ENCODE results near the gene WASHC2C.
"Not testable (repeated sequence)": the region's sequence is repeated elsewhere in the genome, so short reads cannot be mapped to it uniquely, and the experiment has no call there.

The WASHC2C gene

DNA sequence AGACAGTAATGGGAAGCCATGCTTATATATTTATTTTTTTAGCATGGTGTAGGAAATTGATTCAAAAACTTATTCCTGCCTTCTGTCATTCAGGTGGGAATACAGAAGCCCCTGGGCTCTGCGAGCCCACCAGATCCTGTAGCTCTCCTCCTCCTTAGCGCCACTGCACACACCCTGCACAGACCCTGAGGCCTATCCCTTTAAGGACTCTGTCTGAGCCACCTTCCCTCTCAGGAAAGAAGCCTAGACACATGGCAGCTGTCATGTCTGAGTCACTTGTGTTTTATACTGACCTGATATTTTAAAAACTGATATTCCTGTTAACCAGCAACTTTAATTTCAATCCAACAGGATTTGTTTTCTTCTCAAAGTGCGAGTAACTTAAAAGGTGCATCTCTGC, 36.0 kb downstream of the WASHC2C start:
- DNase-seq: not testable (repeated sequence)

DNA sequence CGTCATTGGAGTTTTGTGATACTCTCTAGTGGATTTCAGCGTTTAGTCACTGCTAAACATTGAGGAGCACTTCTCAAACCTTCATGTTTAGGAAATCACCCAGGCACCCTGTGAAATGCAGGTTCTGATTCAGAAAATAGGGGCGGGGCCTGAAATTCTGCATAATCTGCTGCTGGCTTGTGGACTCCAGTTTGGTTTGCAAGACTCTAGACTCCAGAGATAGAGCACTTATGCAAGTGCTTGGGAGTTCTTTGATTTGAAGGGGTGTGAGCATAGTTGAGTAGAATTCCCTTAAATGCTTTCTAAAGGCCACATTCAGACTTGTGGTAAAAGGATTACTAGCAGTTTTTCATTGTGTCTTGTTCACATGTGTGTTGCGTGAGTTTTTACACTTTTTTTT, 41.3 kb downstream of the WASHC2C start:
- not testable (repeated sequence) for DNase-seq

DNA sequence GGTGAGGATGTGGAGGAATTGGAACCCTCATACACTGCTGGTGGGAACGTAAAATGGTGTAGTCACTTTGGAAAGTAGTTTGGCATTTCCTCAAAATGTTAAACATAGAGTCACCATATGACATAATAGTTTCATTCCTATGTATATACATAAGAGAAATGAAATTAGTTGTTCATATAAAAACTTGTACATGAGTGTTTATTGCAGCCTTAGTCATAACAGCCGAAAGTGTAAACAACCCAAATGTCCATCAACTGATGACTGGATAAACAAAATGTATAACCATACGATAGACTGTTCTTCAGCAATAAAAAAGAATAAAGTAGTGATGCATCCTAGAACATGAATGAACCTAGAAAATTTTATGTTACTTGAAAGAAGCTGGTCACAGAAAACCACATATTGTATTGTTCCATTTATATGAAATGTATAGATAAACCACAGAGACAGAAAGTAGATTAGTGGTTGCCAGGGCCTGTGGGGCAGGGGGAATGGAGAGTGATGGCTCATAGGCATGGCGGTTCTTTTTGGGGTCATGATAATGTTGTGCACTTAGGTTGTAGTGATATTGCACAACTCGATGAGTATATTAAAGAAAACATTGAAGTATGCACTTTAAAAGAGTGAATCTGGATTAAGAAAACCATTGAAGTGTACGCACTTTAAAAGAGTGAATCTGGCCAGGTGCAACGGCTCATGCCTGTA, 44.8 kb downstream of the WASHC2C start:
- DNase-seq: not testable (repeated sequence)

DNA sequence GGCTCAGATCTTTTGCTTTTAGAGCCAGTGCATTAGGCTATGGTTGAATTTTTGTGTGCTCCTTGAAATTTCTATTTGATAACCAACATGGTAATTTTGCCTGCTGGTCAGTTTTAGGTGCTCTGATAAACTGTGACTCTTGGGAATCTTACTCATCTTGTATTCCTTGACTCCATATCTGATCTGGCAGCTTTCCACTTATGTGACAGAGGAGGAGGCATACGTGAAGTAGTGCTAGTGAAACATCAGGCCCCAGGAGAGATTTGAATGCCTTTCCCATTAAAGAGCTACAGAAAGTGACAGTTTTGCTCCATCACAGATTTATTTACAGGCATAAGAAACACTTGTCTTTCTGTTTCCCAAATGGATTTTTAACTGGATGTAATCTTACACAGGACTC, 59.2 kb downstream of the WASHC2C start:
- DNase-seq: not testable (repeated sequence)

DNA sequence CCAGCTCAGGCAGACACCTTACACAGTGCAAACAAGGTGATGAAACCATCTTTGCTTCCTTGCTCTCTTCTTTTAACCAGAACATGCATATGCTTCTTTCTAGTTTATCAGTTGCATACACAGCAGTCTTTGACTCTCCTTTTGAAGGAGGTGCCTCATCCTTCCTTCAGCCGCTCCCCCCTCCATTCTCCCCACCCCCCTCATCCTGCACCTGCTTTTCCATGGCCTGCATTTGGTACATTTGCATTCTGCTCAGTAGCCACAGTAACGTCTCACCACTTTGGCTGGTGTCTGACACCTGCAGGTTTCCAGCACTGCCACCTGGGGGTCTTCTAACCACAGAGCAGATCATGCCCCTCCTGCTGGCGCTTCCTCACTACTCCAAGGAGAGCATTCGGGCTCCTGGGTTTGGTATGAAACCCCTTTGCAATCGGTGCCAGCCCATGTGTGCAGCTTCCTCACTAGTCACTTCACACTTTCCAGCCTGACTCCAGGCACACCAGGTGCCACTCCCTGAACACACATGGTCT, 60.2 kb downstream of the WASHC2C start:
- not testable (repeated sequence) for DNase-seq

DNA sequence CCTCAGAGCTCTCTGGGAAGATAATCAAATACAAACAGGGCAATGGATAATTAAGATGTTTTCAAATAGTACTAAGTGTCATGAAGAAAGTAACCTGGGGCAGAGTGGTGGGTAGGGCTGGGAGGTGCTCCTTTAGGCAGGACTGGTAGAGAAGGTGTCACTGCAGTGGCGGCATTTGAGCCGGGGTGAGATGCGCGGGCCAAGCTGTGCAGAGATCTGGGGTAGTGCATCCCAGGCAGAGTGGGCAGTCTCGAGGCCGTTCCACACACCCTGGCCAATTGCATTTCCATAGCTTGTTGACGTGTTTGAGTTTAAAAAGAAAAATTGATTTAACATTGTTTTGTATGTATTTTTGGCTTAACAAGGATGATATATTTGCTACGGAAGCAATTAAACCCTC, 62.9 kb downstream of the WASHC2C start:
- not testable (repeated sequence) for DNase-seq

DNA sequence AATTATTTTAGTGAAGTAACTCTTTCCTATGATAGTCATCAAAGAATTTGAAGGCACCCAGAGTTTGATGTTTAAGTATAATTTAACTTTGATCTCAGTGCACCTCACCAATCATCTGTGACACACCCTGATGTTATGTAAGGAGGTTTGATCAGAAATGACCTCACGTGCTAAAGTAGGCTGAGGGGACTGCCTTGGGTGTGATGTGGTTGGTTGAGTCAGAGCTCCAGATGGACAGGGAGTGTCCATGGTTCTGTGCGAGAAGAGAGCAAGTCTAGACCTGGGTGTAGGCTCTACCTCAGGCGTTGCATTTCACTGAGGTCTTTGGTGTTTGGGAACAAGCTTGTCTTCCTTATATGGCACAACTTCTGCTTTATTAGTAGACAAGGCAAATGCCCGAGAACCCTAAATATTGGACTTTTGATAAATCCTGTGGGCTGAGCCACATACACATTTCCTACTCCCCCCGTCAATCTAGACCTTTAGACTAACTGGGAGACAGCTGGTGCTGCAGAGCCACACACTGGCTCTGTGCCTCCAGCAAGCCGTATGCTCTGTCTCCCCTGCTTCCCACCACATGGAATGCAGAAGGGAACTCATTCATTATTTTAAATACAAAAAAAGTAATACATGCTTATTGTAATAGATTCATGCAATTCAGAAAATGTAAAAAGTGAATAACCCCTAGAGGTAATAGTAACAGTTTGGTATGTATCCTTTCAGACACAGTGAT, 63.8 kb downstream of the WASHC2C start:
- not testable (repeated sequence) for DNase-seq

DNA sequence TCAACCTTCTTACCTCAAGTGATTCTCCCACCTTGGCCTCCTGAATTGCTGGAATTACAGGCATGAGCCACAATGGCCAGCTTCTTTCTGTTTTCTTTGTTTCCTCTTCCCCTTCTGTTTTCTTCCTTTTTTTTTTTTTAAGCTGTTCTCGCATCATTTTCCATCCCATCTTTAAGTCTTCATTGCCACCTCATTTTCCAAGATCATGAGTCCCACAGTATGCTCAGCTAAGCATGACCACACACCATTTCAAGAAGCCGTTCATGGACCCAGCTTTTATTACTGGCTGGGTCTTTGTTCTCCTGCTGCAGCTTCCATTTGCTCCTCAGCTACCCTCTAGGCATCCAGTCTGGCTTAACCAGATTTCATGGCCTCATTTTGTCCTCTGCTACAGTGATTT, 67.7 kb downstream of the WASHC2C start:
- not testable (repeated sequence) for DNase-seq

DNA sequence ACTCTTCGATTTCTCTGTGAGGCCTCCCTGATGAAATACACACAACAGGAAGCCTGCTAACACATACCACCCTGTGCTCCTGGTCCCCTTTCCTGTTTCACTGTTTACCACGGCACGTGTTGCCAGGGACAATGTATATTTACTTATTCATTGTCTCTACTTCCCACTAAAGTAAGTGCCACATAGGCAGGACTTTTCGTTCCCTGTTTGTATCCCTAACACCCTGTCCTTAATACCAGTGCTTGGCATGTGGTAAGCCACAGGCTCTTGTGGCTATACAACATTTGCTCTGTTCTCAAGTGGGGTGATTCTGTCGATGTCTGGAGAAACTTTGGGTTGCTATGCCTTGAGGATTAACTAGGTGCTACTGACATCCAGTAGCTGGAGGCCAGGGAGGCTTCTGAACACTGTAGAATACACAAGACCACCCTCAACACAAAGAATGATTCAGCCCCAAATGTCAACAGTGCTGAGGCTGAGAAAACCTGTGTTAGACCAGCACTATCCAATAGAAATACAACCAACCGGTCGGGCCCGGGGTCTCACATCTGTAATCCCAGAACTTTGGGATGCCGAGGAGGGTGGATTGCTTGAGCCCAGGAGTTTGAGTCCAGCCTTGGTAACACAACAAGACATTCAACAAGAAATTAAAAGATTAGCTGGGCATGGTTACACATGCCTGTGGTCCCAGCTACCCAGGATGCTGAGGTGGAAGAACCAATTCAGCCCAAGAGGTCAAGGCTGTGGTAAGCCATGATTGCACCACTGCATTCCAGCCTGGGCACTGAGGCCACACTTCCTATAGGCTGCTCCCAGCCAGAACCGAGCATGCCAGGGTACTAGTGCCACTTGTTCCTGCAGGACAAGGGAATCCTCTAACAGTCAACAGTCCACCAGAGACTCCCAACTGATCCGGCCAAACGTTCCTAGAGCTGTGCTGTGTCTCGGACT, 76.3 kb downstream of the WASHC2C start:
- not testable (repeated sequence) for DNase-seq

DNA sequence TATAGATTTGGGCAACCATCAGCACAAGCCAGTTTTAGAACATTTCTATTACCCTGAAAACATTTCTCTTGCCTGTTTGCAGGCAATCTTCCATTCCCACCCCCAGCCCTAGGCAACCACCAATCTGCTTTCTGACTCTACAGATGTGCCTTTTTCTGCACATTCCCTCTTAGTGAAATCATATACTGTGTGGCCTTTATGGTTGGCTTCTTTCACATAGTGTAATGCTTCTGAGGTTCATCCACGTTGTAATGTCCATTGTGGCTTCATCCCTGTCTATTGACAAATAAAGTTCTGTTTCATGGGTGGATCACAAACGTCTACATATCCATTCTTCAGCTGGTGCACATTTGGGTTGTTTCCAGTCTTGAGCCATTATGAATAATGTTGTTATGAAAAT, 77.9 kb downstream of the WASHC2C start:
- DNase-seq: not testable (repeated sequence)

DNA sequence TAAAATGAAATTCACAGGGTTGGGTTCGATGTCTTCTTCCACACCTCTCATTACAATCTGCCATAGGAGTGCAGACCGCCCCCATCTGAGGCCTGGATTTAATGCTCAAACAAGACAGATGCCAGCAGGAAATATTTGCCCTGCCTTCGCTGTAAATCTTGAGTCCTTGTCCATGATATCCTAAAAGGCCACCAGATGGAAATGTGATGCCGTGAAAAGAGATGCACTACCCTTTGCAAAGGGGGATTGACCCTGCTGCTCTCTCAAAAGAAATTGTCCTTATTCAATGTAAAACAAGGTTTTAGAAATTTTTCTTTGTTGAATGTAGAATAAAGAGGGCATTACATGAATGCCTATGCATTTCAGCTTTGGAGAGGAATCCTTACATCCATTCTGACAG, 82.8 kb downstream of the WASHC2C start:
- no peak for DNase-seq

DNA sequence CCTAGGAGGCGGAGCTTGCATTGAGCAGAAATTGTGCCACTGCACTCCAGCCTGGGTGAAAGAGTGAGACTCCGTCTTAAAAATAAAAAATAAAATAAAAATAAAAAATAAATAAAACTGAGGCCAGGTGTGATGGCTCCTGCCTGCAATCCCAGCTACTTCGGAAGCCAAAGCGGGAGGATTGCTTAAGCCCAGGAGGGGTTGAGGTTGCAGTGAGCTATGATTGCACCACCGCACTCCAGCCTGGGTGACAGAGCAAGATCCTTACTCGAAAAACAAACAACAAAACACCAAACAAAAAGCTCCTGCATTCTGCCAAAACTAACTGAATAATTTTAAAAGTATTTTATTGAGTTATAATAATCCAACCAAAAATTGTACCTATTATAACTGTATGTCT, 84.0 kb downstream of the WASHC2C start:
- no peak for DNase-seq

DNA sequence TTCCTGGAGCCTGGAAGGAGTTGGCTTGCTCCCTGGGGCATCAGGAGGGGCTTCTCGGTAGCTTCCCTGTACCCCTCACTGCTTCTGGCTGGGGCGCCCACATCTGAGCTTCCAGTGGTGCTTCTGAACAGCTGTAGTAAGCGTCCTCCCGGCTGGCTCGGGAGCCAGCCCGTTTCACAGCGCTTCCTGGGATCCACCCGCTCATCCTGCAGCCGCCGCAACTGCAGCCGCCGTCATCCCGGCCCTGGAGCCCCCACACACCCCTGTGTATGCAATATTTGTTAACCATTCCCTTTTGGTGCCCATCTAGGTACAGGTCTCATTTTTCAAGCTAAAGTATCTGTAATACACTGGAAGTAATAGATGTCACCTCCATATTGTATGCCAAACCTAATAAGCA, 85.9 kb downstream of the WASHC2C start:
- DNase-seq: not testable (repeated sequence)

DNA sequence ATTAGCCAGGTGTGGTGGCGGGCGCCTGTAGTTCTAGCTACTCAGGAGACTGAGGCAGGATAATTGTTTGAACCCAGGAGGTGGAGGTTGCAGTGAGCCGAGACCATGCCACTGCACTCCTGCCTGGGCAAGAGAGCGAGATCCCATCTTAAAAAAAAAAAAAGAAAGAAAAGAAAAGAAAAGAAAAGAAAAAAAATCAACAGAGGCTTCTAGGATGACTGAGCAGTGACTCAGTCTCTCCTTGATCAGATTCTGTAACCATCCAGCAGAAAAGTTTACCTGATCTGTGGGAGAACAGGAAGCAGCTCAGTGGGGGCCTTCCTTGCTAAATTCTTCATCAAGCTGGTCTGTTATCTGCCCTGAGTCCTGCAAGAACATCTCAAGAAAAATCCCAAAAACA, 87.1 kb downstream of the WASHC2C start:
- not testable (repeated sequence) for DNase-seq

DNA sequence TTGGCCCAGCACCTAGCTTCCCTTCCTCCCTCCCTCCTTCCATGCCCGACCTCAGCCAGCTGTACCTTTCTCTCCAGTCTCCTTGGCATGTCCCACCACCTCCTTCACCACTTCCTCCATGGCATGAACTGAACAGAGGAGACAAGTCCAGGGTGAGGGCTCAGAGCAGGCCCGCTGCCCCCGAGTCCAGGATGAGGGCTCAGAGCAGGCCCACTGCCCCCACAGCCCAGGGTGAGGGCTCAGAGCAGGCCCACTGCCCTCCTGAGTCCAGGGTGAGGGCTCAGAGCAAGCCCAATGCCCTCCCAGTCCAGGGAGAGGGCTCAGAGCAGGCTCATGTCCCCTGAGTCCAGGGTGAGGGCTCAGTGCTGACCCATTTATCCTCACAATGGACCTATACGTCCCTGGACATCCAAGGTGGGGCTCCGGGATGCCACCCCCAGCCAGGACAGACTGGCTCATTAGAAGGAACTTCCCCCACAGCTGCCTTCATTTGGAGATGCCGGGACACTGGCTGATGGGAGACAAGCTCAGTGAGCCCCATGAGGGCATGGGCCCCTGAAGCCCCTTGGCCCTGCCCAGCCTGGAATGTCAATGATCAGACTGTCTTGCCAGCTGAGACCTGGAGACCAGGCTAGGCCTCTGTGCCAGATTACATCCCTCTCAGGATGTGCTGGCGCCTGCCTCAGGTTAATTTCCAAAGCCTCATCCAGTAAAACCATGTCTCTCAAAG, 90.2 kb downstream of the WASHC2C start:
- no peak for DNase-seq

DNA sequence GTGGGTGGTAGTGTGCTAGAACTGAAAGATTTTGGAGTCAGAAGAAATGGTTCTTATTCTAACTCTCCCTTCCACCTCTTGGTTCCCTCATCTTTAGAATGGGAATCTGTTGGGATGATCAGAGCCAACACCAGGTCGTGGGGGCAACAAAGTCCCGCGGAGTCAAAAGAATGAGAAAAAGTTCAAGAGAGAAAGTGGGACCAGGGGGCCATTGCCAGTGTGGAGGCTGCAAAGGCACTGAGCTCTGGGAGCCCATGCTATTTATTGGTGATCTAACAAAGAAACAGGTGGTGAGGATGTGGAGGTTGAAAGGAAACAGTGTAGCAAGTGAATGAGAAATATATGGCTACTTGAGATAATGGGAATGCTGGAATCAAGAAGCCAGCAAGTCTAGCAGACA, 90.8 kb downstream of the WASHC2C start:
- DNase-seq: no peak

DNA sequence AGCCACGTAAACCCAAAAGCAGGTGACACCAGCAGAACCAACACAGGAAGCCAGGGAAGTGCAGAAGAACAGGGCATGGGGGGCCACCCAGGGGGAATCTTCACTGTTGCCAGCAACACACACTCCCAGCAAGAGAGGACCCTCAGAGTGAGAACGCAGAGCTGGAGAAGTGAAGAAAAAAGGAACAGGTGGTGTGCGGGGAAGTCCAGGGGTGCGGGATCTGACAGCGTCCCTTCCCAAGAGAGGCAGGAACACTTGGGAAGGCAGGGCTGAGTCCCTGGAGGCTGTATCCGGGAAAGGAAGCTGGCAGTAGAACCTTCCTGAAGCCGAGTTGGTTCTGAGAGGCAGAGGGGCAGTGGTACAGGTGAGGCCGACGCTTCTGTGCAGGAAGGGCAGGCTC, 92.5 kb downstream of the WASHC2C start:
- no peak for DNase-seq

DNA sequence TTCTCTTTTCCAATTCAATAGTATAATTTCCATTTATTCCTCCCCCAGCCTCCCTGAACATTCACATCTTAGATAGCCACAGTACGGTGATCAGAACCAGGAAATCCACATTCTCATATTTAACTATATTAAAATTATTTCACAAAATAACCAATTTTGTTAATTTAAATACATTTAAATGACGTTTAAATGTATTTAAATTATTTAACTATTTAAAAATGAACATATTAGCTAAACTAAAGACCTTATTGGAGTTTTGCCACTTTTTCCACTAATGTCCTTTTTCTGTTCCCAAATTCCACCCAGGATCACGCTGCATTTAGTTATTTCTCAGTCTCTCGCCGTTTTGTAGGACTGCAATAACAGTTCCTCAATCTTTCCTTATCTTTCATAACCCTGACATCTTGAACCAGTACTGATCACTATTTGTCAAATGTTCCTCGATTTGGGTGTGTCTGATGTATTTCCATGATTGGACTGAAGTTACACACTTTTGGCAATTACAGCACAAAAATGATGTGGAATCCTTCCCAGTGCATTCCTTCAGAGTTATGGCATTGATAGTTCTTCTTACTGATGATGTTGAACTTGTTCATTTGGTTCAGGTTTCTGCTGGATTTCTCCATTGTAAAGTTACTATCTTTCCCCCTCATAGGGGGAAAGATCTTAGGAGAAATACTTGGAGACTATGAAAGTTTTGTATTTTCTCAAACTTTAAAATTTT, 93.2 kb downstream of the WASHC2C start:
- not testable (repeated sequence) for DNase-seq

DNA sequence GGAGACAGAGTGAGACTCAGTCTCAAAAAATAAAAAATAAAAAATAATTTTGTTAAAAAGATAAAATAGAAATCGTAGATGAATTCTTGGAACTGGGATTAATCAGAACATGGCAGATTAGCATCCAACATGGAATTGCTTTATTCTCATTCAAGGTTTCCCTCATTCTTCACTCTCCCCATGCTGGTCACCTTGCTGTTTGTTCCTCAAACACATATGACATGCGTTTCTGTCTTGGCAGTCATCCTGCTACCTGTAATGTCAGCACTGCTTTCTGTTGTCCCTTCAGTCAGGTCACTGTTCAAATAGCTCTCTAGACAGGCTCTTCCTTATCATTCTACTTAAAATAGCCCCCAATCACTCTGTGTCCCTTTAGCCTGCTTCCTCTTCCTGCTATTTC, 95.9 kb downstream of the WASHC2C start:
- DNase-seq: not testable (repeated sequence)

Data from NCI-H1092 (cell line).